ENCODE measurements around the gene CRHBP.

- TF ChIP-seq CREB1 (CRISPR knock-in tag; IDR thresholded peaks at IDR 0.05) (no peak), CTCF (IDR thresholded peaks at IDR 0.05) (no peak), IRF2 (CRISPR knock-in tag; IDR thresholded peaks at IDR 0.05; ENCODE audit: borderline replicate concordance, low read depth) (no peak), ZNF219 (CRISPR knock-in tag; IDR thresholded peaks at IDR 0.05; ENCODE audit: borderline replicate concordance) (no peak), E2F1 (CRISPR knock-in tag; IDR thresholded peaks at IDR 0.05) (no peak), GRHL2 (CRISPR knock-in tag; IDR thresholded peaks at IDR 0.05; ENCODE audit: insufficient replicate concordance, severe bottlenecking) (no peak), ETV6 (CRISPR knock-in tag; IDR thresholded peaks at IDR 0.05) (no peak)
Measured at GRCh38 chr5:76986825-76987526, 34.1 kb downstream of the CRHBP start.
